ENCODE measurements around the gene GRK5.

- TF ChIP-seq CTCF (IDR thresholded peaks at IDR 0.05) (no peak), POLR2A (IDR thresholded peaks at IDR 0.05) (no peak)
Measured at GRCh38 chr10:119461923-119462322, 254.6 kb downstream of the GRK5 start.

All from lower leg skin (tissue), 3 donors.